Measurements from ENCODE around the gene ARHGEF19. TPM values are rescaled to one million over a fixed set of nuclear protein-coding genes. Genes with fewer than 3 reads are reported as not detected.

ARHGEF19 gene
- total RNA-seq, 2 donors from 2014 or later: 1.5 to 4.8 TPM

DNA sequence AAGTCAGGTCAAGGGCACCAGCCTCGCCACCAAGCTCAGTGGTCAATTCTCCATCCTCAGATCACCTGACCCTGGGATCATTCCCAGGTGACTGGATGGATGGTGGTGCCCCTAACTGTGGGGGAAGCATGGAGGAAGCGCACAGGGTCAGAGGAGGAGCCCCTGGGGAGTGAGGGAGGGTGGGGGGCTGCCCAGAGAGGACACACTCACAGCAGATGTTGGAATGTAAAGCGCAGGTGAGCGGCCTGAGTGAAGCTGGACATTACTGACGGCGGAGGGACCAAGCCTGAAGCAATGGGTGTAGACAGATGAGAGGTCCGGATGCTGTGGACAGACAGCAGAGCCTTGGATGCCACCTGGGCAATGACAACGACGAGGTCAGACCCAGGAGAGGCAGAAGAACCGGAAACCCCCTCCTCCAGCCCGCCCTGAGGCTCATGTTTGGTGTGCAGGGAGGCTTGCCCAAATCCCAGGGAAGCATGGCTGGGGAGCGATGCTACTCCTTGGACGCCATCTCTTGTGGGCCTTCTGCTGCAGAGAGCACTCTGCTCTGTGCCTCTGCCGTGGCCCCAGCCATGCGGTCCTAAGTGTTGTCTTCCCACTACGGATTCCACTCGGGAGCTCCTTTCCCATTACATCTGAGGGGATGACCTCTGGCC, 30.2 kb upstream of the ARHGEF19 start:
- no peak overlapping the region for H3K27ac ChIP-seq
- no peak overlapping the region for H3K4me3 ChIP-seq
- H3K4me1 ChIP-seq: peaks cover 0 to 27% of the 10 kb centered on the region in 2 donors
- no peaks in the 10 kb centered on the region for H3K9me3 ChIP-seq
- TF ChIP-seq, protein P1, sequence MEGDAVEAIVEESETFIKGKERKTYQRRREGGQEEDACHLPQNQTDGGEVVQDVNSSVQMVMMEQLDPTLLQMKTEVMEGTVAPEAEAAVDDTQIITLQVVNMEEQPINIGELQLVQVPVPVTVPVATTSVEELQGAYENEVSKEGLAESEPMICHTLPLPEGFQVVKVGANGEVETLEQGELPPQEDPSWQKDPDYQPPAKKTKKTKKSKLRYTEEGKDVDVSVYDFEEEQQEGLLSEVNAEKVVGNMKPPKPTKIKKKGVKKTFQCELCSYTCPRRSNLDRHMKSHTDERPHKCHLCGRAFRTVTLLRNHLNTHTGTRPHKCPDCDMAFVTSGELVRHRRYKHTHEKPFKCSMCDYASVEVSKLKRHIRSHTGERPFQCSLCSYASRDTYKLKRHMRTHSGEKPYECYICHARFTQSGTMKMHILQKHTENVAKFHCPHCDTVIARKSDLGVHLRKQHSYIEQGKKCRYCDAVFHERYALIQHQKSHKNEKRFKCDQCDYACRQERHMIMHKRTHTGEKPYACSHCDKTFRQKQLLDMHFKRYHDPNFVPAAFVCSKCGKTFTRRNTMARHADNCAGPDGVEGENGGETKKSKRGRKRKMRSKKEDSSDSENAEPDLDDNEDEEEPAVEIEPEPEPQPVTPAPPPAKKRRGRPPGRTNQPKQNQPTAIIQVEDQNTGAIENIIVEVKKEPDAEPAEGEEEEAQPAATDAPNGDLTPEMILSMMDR (IDR thresholded peaks at IDR 0.05): no peak
- DNase-seq (ENCODE audit: low spot score): no peak
- H3K27me3 ChIP-seq: no peaks in the 10 kb centered on the region
- H3K36me3 ChIP-seq: peaks cover 7% of the 10 kb centered on the region

DNA sequence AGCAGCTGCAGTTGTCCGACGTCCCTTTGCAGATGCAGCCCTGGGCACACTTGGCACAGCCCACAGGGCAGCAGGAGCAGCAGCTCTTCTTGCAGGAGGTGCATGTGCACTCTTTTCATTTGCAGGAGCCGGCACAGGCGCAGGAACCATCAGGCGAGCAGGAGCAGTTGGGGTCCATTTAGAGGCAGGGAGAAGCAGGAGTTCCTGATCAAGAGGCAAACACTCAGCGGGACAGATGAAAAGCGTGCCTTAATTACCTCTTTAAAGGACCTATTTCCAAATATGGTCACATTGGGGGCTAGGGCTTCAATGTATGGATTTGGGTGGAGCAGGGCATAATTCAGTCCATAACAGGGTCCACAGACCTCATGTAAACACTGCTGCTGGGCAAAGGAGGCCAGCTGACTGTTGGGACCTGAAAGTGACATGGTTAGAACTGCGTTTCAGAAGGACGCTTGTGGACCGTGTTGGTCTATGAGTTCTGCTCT, 28.8 kb upstream of the ARHGEF19 start:
- H3K27ac ChIP-seq: no peak overlapping the region
- H3K36me3 ChIP-seq: no peaks in the 10 kb centered on the region
- DNase-seq (ENCODE audit: low spot score): no peak
- H3K27me3 ChIP-seq: no peaks in the 10 kb centered on the region
- H3K9me3 ChIP-seq: no peaks in the 10 kb centered on the region
- no peak overlapping the region for H3K4me3 ChIP-seq
- TF ChIP-seq, protein P1 (IDR thresholded peaks at IDR 0.05): no peak
- peaks cover 0 to 27% of the 10 kb centered on the region in 2 donors for H3K4me1 ChIP-seq

DNA sequence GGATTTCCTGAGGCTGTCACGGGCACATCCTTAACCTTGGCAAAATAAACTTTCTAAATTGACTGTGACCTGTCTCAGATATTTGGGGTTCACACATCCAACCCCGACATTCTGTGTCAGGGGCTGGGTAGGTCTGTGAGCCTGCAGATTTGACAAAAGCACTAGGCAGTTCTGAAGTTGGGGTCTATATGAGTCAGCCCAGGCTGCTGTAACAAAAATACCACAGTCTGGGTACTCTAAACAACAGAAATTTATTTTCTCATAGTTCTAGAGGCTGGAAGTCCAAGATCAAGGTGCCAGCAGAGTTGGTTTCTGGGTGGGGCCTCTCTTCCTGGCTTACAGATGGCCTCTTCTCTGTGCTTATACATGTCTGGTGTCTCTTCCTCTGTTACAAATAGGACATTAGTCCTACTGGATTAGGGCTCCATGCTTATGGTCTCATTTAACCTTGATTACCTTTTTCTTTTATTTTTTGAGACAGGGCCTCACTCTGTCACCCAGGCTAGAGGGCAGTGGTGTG, 27.6 kb upstream of the ARHGEF19 start:
- Histone ChIP-seq H3K27ac (no peak overlapping the region), H3K4me1 (peaks cover 0 to 33% of the 10 kb centered on the region in 2 donors), H3K9me3 (no peaks in the 10 kb centered on the region), H3K27me3 (no peaks in the 10 kb centered on the region), H3K36me3 (no peaks in the 10 kb centered on the region), H3K4me3 (no peak overlapping the region)
- TF ChIP-seq, protein P1 (IDR thresholded peaks at IDR 0.05): no peak
- no peak for DNase-seq (ENCODE audit: low spot score)

DNA sequence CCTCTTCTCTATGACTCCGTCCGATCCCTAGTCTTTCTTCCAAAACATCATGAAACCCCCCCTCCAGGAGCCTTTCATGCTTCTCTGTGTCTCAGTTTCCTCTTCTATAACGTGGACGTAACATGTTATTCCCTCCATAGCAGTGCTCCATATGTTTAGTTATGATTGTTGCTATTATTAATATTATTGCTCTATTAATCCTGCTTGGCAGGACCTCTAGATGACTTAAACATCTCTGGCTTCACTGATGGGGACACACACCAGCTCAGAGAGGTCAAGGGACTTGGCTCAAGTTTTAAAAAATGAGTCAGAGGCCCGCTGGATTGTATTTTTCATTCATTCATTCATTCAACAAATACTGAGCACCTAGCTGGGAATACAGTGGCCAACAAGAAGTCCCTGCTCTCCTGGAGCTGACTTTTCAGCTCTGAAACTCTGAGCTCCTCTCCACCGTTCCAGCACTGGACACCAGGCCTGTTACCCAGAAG, 24.9 kb upstream of the ARHGEF19 start:
- Histone ChIP-seq H3K27me3 (no peaks in the 10 kb centered on the region), H3K4me1 (peaks cover 0 to 21% of the 10 kb centered on the region in 2 donors), H3K27ac (peak overlapping the region; percentile 86 to 88), H3K9me3 (no peaks in the 10 kb centered on the region), H3K36me3 (no peaks in the 10 kb centered on the region), H3K4me3 (peak overlapping the region in 1 of 2 donors; percentile 76)
- no peak for DNase-seq (ENCODE audit: low spot score)
- TF ChIP-seq, protein P1 (IDR thresholded peaks at IDR 0.05): no peak

DNA sequence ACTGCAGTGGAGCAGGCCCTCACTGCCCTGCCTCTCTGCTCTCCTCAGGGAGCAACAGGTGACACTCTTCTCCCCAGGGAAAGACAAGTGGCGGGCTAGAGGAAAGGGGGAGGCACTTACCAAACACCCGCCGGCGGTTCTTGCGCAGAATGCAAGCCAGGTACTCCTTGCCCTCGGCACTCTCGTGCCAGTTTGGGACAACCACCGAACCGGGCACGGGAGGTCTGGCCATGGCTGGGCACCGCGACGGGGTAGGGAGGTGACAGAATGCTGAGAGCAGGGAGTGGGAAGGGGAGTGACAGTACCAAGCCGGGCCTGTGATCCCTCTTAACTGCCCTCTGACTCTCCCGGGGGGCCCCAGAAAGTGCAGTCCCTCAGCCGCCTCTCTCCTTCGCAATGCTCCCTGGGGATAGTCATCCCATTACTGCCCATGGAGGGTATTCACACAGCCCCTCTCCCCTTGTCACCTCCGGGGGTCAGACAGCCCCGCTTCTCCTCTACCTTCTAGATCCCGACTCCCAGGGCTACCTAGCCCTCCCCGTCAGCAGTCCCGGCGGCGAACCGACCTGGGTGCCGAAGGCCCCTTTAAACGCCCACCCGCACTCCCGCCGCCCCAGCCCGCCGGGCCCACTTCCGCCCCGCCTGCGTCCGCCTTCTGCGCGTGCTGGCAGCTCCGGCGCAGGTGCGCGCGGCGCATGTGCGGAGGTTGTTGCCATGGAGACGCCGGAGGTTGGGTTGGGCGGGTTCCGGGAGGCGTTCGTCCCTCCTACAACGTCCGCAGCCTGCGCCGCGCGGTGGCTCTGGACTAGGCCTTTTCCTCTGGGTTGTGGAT, 24.3 kb upstream of the ARHGEF19 start, which contains the start of gene CPLANE2:
Gene CPLANE2, minus strand, starts transcription at position 673 of the 832 bp plus-strand sequence. Its CDS starts 441 bp downstream, at position 232.
- peak; percentile 94 for DNase-seq (ENCODE audit: low spot score)
- Histone ChIP-seq H3K4me3 (peak within 1 kb of the TSS; percentile 46 to 76), H3K27me3 (no peaks in the 10 kb centered on the region), H3K4me1 (peaks cover 0 to 21% of the 10 kb centered on the region in 2 donors), H3K36me3 (no peaks in the 10 kb centered on the region), H3K27ac (peak within 1 kb of the TSS; percentile 86 to 88), H3K9me3 (no peaks in the 10 kb centered on the region)
- TF ChIP-seq, protein P1 (IDR thresholded peaks at IDR 0.05): no peak

Measured in right atrium auricular region (tissue), 2 donors.